TTC549 (cell line): ENCODE measurements around the gene SLX9.

Experiments used
- FAIRE-seq: peaks from 2 replicates; lab custom pipeline; 2012; peaks lifted over from hg19 to GRCh38; lab: Jason Lieb, UNC

Gene SLX9

DNA sequence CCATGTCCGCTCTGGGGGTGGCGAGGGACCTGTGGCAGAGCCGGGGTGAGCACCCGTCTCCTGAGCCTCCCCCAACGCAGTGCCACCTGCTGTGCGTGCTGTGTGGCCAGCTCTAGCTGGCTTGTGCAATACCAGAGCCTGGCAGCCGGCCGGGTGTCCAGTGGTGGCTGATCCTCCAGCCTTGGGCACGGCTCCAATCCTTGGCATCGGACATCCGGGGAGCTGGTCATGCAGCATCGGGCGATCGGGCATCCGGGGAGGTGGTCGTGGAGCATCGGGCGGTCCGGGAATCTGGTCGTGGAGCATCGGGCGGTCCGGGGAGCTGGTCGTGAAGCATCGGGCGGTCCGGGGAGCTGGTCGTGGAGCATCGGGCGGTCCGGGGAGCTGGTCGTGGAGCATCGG, 8.1 kb downstream of the SLX9 start:
- no peak for FAIRE-seq

DNA sequence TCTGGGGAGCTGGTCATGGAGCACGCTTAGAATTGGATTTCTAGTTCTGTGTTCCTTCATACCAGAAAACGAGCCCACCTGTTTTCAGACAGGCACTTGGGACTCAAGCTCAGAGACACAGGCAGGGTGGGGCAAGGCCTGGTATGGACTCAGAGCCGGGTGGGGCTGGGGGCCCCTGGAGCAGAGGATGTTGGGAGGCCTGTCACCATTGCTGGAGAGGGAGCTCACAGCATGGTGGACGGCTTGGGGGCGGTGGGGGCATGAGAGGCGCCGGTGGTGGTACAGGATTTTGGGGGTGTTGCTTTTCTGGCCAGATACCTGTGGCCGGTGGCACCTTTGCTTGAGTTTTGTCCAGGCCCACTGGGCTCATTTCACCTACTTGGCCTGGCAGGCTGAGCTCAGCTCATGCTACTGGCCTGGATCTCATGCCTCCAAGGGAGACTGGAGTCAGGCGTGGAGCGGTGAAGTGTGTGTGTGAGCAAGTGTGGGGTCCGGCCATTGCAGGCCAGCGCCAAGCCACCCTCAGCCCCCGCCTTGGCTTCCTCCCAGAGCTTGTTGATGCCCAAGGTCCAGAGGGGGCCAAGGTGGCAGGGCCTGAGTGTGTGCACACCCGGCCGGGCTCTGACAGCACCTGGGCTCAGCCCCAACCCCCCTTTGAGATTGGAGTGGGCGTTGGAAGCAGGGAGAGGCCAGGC, 8.7 kb downstream of the SLX9 start:
- no peak for FAIRE-seq

DNA sequence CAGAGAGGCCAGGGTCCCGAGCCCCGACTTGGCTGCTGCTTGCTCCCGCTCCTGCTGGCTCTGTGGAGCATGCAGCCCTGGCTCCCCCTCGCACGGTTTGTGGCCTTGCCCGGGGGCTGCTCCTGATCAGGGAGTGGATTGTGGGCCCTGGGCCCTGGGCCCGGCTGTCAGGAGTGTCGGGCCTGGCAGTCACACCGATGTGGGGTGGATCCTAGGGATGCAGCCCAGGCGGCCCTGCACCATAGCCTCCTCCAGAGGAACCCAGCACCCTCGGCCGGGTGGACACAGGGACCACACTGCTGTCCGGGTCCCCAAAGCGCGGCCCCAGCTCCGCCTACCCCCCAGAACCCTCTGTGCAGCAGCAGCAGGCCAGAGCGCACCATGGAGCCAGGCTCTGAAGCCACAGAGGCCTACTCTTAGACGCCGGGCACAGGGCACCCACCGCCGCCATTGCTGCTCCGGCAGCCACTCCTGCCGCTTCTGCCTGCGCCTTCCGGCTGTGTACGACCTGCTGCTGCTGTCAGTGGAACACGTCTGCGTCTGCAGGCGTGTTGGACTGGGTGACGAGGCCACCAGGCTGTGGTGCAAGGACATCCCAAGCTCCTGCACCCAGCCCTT, 9.4 kb downstream of the SLX9 start:
- FAIRE-seq, result no peak

DNA sequence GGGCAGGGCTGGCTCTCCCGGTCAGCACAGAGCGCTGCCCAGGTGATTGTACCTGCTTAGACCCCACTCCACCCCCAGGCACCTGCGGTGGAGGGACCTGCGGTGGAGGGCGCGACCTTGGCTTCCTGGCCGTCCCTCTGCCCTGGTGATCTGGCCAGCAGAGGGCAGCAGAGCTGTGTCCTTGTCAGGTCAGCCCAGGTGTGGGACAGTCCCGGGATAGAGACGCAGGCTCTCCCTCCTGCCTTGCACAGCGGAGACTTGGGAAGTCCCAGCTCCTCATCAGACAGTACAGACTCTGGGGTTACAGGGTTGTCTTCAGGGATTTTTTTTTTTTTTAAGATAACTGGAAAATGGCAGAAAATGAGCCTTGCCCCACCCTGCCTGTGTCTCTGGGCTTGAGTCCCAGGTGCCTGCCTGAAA, 10.0 kb downstream of the SLX9 start:
- no peak for FAIRE-seq

DNA sequence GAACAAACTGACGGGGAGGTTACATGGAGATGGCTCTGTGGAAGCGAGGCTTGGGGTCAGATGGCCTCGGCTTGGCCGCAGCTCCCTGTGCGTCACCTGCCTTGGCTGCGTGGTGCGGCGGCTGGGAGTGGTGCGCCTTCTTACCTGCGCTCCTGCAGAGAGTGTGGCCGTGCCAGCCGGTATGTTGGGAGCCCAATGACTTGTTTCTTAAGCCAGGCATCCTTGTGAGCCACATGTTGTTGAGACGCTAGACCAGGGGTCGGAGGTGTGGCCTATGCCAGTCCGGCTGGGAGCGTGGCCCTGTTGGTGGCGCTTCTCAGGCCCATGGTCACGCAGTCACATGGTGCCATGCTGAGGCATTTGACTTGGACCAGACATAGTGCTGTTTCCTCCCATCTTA, 10.5 kb downstream of the SLX9 start:
- FAIRE-seq, result no peak

DNA sequence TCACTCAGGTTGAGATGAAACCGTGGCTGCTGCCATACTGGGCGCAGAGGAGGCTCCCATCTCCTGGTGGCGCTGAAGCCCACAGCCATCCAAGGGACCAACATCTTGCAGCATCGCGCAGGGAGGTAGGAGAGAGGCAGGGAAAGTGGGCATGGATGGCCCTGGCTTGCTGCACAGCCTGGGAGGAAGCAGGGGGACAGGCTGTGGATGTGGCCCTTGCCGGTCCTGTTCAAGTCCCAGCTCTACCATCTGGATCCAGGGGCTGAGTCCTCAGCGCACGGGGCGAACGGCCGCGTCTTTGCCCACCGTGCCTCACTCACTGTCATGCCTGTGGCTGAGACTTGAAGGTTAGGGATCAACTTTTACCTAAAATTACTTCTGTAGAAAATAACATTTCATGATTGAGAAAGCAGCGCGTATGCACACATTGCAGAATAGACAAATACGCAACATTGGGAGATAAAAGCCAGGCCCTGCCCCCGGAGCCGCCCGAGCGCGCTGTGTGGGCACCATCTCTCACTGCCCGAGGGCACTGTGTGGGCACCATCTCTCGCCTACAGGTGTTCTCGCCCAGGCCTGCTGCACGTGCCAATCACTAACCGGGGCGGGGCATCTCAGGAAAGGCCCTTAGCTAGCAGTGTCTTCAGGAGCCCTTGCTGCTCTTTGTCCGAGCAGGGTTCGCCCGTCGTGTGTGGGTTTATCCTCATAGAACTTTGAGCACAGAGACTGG, 11.5 kb downstream of the SLX9 start:
- no peak for FAIRE-seq

DNA sequence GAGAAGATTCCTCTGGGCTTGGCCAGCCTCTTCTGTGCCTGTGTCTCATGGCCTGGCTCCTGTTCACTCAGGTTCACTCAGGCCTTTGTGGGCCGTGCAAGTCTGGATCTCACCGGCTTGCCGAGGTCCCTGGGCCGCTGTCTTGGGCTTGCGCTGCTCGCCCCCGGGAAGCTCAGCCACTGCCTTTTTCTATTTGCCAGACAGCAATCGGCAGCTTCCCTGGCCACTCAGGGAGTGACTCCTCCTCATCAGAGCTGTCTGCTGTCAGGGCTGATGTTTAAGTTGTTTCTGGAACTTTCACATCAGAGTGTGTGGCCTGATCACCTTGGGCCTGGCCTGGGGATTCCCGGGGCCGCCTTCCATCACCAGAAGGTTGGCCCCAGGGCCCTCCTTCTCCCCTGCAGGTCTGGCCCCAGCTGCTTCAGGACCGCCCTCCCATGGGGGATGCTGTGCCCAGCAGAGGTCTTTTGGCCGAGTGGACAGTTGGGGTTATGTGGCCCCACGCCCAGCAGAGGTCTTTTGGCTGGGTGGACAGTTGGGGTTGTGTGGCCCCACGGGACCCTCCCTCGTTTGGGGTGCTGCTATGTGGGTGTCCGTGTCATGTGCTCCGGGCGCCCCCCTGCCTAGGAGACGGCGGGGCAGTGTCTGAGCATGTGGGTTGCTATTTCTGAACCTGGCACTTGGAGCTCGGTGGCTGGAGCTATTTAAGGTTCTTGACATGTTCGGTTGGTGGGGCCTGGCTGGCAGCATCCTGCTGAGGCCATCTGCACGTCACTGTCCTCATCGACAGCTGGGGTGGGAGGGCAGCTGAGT, 12.5 kb downstream of the SLX9 start:
- FAIRE-seq, result no peak

DNA sequence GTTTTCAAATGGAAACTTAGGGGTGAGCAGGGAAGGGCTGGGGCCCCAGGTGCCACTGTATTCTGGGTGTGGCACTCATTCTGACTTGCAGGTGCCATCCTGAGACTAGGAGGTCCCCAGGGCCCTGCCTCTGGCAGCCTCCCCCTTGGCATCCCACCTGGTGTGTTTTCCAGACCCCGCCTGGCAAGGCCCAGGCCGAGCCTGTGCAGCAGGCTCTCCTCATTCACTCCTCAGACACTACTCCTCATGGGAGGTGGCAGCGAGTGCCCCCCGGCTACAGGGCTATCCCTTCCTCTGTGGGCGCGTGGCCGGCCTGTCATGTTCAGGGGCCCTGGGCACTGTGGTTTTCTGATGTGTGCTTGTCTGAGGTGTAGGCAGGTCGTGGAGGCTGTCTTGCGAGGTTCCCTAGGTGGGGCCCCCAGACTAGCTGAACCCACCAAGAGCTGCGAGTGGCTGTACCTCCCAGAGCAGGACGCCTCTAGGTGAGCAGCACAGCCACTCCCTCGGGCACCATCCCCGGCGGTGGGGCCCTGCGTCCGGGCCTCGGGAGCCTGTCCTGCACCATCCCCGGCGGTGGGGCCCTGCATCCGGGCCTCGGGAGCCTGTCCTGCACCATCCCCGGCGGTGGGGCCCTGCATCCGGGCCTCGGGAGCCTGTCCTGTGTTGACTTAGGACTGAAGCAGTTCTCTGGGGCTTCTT, 13.2 kb downstream of the SLX9 start:
- no peak for FAIRE-seq

DNA sequence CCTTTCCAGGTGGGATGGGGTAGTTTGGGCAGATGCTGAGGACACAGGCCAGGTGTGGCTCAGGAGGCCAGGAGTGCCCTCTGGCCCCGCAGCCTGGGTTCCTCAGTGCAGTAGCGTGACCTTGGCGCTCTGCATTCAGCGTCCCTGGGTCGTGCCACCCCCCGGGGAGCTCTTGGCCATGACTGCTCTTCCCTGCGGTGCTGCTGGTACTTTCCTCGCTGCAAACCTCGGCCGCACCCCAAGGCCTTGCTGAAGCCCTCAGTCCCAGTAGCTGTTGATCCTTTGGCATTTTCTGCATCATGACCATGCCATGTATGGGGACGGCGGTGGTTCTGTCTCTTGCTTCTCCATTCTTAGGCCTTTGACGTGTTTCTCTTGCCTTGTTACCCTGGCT, 13.8 kb downstream of the SLX9 start:
- FAIRE-seq, result no peak

DNA sequence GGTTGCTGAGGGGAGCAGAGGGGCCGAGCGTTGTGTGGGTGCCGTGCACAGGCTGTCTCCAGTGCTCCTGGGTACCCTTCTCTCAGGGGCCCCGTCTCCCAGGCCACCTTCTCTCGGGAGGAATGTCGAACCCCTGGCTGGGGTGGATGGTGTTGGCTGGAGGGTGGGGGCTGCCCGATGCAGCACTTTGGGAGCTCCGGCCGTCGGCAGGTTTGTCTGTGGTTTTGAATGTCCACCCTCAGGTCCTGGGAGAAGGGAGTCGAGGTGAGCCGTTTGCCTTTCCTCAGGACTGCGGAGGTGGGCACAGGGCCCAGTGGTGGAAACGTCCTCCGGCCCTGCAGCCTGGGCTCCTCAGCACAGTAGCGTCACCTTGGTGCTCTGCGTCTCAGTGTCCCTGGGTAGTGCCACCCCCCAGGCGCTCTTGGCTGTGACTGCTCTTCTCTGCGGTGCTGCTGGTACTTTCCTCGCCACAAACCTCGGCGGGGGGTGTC, 14.5 kb downstream of the SLX9 start:
- FAIRE-seq, result no peak

DNA sequence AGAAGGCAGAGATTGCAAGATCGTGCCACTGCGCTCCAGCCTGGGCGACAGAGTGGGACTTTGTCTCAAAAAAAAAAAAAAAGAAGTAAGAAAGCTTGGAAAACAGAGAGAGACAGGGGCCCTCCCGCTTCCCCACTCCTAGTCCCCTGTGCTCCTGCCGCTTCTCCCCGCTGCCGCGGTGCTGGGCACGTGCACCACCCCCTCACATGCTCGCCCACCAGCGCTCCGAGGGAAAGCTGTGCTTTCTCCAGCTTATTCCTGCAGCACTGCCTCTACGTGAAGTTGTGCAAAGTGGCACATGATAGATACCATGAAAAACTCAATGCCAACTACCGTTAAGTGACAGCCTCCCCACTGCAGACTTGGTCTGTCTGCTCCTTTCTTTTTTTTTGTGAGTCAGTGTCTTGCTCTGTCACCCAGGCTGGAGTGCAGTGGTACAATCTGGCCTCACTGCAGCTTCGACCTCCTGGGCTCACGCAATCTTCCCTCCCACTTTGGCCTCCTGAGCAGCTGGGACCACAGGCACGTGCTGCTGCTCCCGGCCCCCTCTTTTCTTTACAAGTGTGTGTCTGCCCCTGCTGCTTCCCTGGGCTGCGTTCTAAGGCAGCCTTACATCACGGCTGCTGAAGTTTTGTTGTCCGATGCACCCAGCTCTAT, 15.4 kb downstream of the SLX9 start:
- FAIRE-seq, result no peak

DNA sequence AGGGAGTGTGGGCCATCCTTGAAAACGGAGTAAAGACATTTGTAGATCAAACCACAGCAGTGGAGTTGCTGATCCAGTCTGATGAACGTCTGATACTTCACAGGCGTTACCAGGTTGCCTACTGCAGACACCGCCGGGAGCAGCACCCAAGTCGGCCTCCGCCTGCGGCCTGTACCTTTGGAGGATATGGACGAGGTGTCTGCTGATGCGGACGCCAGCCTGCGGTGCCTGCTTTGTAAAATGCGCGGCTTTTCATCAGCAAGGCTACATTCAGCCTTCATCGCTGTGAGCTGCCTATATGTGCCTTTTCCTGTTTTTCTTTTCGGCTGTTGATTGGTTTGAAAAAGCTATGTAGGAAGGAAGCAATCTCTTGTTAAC, 16.0 kb downstream of the SLX9 start:
- no peak for FAIRE-seq

DNA sequence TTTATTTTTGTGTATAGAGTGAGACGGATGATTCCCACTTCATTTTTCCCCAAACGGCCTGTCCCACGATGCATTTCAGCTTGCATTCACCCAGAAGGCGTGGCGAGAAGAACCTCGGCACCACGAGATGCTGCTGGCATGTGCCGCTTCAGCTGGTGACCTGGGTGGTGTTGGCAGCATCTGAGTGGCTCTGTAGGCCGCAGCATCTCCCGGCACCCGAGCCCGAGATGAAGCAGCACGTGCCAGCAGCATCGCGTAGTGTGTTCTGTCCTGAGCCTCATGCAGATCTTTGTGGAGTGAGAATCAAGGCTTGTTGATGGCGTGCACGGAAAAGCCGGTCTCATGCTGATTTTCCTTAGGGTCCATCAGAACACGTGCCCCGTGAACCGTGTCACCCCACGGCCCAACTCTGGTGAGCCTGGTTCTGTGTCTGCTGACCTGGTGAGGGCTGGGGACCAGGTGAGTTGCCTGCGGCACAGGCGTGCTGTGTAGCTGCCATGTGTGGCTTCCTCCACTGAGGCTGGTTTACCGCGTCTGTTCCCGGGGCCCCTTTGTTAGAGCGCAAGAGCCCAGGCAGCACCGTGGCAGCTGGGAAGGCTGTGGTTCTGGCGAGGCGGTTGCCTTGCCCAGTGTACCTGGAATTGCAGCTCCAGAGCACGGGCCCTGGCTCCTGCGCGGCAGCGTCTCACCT, 16.7 kb downstream of the SLX9 start:
- FAIRE-seq, result no peak

DNA sequence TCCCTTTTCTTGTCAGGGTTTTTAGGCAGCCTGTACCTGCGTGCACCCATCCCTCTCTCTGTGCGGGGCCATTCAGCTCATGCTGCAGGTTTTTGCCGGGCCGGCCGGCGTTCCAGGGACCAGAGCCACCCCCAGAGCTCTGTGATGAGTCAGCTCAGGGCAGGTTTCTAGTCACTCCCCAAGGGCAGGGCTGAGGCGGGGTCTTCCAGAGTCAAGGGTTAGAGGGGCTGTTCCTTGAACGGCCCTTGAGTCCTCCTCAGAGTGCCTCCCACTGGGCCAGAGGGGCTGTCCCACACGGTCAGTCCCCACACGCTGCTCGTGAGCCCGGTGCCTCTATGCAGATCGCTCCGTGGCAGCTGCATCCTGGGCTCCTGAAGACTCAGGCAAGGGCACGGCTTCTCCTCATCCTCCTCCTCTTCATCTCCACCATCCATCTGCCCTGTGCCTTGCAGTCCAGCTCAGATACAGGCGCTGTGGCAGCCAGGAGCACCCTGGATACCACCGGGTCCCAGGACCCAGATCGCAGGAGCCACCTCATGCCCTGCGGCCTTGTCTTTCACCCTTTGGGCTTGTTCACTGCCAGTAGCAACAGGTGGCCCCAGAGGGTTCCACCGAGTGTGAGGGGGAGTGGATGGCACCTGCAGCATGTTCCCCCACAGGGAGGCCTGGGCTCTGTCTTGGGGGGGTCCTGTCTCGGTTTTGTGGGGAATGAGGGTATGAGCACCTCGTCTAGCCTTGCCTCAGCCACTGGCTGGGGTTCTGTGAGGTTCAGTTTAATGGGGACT, 17.4 kb downstream of the SLX9 start:
- no peak for FAIRE-seq

DNA sequence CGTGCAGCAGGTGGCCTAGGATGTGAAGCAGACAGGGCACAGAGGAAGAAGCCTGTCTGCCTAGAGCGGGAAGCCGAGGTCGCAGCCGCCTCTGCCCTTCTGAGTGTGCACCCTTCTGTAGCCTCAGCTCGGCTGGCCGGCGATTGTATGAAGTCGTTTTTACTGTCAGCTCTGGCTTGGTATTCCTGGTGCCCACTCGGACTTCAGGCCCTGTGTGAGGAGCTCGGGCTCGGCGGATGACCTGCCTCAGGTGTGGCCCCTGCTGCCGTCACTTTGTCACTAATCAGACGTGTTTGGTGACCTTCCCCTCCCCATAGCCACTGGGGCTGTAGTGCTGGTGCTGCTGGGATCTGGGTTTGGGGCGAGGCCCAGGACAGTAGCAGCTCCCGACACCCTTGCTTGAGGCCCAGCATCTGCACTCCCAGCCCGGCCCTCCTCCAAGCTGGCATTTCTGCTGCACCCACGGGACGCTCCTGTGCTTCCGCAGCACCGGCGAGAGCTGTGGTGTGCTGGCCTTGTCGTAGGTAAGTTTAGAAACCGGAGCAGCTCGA, 18.1 kb downstream of the SLX9 start:
- FAIRE-seq, result no peak

DNA sequence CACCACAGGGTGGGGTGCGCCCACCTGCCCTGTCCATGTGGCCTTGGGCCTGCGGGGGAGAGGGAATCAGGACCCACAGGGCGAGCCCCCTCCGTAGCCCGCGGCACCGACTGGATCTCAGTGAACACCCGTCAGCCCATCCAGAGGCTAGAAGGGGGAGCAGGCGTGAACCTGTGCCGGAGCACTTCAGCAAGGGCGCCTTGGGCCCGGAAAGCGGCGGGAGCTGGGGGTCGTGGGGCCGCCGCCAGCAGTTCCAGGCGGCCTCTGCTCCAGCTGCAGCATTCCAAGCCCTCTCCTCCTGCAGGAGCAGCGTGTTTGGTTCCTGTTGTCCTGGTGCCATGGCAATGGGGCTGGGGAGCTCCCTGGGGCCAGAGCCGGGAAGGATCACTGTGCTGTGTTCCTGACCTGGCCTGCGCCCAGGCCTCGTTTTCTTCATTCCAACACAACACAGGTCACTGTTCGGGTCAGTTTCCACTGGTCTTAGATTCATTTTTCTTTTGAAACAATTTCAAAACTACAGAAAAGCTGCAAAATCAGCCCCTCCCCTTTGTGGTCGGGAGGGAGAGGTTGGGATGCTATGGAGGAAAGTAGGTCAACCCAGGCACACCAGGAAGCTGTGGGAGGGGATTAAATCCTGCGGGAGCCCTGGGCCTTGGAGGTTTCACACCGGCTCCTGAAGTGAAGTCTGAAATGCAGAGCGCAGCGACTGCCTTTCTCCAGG, 18.8 kb downstream of the SLX9 start:
- FAIRE-seq, result no peak

DNA sequence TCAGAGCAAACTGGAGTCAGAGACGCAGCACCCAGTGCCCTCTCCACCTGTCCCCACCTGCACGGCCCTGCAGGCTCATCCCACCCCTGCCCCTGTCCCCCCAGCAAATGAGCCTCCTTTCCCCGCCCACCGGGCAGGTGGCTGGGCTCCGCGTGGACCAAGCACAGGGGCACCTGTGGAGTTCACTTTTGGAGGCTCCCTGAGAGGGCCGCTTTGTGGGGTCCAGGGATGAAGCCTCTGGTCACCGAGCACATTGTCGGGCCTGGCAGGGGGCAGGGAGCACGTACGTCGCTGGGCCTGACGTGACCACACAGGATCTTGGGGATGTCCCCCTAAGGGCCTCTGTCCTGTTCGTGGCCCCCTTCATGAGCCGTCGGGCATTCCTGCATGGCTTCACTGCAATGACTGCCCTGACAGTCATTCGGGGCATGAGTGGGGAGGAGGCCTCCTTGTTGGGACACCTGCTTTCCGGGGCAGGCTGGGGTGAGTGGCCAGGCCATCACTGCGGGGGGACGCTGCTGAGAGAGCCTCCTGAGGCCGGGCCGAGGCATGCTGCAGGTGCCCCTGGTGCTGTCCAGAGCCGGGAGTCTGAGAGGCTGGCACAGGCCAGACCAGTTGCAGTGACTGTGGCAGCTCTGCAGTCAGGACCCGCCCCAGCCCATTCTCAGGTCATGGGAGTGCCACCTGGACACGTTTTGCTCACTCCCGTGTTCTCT, 19.7 kb downstream of the SLX9 start:
- FAIRE-seq, result no peak
